A673 (cell line): ENCODE data around the gene CIBAR2.

Experiments used
- CTCF ChIP-seq: fragments of 300-800, 200-600 bp; sonication (generic); conservative IDR thresholded peaks from 2 replicates; pipeline ENCODE4 v1.5.1; 2017; ENCODE audit warnings: low read depth, mild to moderate bottlenecking, antibody characterized with exemption, low read length, moderate library complexity, mixed read lengths
- EZH2 ChIP-seq: fragments of 200-600 bp; sonication (generic); IDR thresholded peaks from 2 replicates; pipeline ENCODE4 v1.6.1; 2017; ENCODE audit warnings: borderline replicate concordance, low read depth, mild to moderate bottlenecking, mixed read lengths, antibody characterized with exemption, low read length; ENCODE audit not compliant: poor library complexity, severe bottlenecking

- no peak for TF ChIP-seq CTCF
- no peak for TF ChIP-seq EZH2
Measured at GRCh38 chr16:85126705-85127378, 14.6 kb upstream of the CIBAR2 start.
